Fibroblast of skin of right quadriceps (primary cell): Measurements from ENCODE around the gene P2RX6.
A peak's percentile ranks its signal among the peaks of the same experiment; 100 is the strongest.
"Not testable (repeated sequence)": the region's sequence is repeated elsewhere in the genome, so short reads cannot be mapped to it uniquely, and the experiment has no call there.

Experiments
- DNase-seq: peaks from one replicate; pipeline ENCODE4 v3.0.0-alpha.2; 2013

P2RX6 gene

GRCh38 chr22:21034989-21035388, 20.0 kb downstream of the P2RX6 start:
- DNase-seq: no peak

DNA sequence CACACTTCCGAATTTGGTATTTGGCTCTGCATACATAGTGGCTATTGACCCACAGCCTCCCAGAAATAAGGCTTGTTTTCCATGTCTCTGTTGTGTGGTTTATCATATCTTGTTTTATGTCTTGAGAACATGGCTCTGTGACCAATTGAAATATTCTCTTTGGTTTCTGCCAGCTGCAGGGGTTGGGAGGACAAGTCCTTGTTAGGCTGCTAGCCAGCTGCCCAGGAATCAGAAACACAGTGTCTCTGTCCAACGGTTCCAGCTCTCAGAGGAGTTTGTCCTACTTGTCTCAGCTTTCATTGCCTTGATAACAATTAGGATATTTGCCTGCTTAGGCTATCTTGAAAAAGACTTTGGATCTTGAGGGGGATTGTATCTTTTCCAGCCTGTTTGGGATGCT, 23.4 kb downstream of the P2RX6 start:
- no peak for DNase-seq

GRCh38 chr22:21039158-21039557, 24.2 kb downstream of the P2RX6 start:
- DNase-seq: not testable (repeated sequence)

DNA sequence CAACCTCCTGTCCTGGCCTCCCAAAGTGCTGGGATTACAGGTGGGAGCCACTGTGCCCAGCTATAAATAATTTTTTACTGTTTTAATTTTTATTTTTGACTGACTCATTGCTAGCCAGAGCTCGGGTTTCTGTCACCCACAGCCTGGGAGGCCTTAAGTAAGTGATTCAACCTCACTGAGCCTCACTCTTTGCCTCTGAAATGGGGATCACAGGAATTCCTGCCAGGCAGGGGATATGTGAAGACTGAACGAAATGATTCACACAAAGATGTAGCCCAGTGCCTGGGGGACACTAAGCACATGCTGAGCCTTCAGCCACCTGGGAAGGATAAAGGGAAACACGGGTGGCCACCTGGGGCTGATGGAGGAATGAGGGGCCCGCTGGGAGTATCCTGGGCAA, 27.0 kb downstream of the P2RX6 start:
- DNase-seq: peak; percentile 75

DNA sequence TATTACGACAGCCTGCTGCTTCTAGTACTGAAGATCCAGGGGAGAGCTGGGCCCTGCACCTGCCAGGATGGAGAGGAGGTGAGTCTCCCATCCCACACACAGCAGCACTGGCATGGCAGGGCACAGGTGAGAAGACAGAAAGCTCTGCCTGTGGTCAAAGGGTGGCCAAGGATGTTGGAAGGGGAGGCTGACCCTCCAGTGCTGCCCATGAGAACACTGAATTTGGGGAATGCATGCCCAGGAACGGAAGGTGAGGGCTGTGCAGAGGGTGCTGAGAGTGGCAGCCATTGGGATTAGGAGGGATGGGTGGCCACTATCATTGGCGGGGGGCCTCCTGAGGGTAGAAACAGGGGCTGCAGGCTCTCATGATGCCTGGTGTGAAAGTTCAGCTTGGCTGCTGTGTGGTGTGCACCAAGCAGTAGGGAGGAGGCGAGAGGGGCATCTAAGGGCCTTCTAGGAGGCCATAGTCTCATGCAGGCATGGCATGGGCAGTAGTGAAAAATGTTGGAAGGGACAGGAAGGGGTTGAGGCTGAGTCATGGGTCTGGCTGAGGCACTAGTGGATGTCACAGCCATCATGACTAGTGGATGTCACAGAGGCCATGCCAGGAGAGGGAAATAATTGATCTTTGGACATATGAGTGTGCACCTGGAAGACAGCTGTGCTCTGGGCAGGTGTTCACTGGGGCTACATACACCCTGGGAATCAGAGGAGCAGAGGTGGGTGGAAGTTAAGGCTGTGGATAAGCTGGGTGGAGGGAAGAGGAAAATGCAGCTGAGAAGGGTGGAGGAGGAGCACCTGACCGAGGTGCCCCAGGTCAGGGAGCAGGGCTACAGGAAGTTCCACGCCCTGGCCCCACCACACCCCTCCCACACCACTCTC, 28.3 kb downstream of the P2RX6 start:
- DNase-seq: no peak

DNA sequence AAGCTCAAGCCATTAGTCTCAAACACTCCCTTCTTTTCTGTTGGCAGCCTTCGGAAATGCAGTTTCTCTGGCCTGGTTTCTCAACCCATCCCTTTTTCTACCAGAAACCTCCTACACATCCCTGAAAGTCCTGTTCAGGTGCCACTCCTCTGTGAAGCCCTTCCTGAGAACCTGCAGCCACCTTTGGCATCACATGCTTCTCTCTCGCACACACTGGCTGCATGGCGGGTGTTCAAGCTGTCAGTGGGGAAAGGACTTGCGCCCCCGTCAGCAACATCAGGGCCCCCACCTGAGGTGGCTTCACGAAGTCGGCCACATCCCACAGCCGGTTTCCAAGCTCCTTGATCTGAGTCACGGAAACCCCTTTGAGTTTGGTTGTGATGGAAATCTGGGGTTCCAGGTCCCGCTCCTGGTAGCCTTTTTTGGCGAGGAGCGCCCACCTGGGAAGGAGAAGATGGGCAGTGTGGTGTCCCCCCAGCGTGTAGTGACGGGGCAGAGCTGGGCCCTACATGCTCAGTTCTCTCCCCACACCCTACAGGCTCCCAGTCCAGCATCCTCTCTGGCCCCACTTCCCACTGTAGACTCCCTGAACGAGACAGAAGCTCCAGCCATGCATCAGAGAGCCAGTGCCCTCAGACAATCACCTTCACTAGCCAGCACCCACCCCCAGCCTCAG, 29.0 kb downstream of the P2RX6 start:
- no peak for DNase-seq

GRCh38 chr22:21044931-21045584, 30.1 kb downstream of the P2RX6 start:
- DNase-seq: peak; percentile 74

- peak; percentile 90 for DNase-seq
These were observed 30.8 kb downstream of the P2RX6 start, which contains the start of gene LRRC74B for GRCh38 chr22:21045585-21046294. Gene LRRC74B (plus strand): TSS chr22:21045946. CDS start chr22:21045987, 41 bp downstream.

DNA sequence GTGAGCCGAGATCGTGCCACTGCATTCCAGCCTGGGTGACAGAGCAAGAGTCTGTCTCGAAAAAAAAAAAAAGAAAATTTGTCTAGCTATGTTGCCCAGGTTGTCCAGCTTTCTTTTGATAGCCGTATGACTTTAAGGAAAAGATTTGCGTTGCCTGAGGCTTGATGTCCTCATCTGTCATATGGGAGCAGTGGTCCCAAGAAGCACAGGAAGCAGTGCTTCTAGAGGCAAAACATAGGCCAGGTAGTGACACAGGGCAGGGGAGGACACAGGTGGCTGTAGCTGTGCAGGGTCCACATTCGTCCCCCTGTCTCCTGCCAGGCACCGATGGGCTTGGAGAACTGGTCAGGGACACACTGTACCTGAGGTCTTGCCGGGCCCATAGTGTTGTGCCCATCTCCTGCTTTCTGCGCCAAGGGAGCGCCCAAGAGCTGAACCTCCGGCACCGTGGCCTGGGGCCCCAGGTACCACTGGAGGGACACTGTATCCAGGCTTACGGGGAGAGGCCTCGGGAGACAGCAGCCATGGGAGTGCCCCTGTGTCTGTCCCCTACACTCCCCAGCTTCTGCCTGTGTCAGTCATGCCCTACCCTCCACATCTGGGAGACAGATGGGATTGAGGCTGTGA, 32.2 kb downstream of the P2RX6 start:
- DNase-seq: no peak

- DNase-seq: no peak
These were observed 32.8 kb downstream of the P2RX6 start for GRCh38 chr22:21047730-21048129.

- not testable (repeated sequence) for DNase-seq
These were observed 33.5 kb downstream of the P2RX6 start for GRCh38 chr22:21048448-21048847.

DNA sequence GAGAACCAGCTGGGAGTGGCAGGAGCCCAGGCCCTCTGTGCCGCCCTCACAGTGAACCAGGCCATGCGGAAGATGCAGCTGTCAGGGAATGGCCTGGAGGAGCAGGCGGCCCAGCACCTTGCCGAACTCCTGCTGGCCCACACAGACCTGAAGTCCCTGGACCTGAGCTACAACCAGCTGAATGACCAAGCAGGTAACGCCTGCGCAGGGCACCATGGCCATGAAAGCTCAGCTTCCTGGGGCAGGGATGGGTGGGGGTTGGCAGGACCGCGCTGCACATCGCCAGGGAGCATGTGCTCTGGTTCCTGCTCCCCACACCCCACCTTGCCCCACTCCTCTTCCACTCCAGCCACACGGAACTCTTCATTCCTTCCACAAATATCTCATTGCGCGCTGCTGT, 34.0 kb downstream of the P2RX6 start:
- not testable (repeated sequence) for DNase-seq

- DNase-seq: no peak
These were observed 36.3 kb downstream of the P2RX6 start for GRCh38 chr22:21051145-21051830.

GRCh38 chr22:21051831-21052400, 37.0 kb downstream of the P2RX6 start:
- no peak for DNase-seq

DNA sequence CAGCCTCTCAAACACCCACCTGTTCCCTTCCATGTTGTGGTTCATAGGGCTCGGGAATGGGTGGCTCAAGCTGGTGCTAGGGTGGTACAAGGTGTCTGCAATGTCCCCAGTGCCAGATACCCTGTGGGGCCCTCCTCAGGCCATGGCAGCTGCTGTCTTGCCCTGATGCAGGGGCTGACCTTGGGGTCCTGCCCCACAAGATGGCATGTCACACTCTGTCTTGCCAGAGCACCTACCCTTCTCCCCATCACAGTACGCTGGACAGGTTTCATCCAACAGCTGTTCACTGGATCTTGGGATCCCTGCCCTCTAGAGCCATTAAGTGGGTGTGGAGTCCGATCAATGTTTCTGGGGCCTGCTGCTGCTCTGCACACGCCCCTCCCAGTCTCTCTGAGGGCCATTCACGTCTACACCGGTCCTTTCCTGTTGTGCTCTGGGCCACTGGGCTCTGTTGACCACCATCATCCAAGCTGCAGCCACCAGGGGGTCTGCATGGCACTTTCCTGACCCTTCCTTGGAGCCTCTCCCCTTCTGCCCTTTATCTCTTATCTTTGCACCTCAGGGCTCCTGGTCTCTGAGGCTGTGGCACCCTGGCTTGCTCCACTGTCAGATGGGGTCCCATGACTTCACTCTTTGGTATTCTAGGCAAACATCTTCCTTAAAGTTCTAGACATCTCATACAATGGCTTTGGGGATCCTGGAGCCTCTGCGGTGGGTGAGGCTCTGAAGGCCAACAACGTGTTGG, 37.9 kb downstream of the P2RX6 start:
- DNase-seq: no peak

GRCh38 chr22:21054046-21054713, 39.2 kb downstream of the P2RX6 start:
- no peak for DNase-seq

DNA sequence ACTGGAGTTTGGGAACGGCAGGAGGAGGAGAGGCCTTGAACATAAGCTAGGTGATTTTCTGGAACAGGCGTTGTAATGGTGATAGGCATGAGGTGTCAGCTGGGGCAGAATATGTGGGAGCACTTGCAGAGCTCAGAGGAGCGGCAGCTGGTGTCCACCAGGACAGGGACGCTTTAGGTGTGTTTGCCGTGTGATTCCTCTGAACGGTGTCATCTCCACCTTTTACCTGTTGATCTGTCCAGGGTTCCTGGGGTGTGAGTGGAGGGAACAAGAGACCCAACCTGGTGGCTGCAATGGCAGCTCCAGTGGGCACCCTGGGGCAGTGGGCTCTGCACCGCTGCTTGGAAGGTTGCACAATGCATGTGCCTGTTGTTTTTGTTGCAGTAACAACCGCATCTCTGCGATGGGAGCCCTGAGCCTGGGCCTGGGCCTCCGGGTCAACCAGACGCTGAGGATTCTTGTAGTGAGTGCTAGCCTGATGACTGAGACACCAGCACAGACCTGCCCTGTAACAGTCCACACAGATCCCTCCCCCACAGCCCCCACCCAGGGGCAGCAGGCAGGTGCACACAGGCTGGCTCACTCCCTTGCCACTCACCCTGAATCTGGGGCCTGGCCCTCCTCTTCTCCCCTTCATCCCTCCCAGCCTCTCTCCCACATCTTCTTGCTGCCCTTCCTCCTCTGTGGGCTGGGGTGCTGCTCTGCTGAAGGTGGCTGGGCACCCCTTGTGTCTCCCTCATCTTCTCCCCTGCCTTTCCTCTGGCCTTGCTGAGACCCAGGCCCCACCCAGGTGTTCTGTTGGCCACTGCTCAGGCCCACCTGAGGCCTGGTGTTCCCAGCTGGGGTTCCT, 40.0 kb downstream of the P2RX6 start:
- no peak for DNase-seq

GRCh38 chr22:21055564-21055834, 40.5 kb downstream of the P2RX6 start:
- no peak for DNase-seq

DNA sequence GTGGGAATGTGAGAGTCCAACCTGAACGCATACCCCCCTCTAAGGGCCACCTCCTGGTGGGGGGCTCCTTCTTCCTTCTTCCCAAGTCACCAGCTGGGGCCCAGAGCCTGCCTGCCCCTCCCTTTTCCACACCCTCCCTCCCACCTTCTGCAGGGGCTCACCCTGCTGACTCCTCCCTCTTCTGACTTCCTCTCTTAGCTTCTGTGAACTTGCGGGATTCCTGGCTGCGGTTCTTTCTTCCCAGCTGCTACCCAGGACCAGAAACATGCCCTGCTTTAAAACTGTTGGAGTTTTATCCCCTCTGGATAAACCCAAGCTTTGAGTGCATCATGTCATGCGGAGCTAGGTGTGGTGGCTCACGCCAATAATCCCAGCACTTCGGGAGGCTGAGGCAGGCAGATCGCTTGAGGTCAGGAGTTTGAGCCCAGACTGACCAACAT, 40.9 kb downstream of the P2RX6 start:
- no peak for DNase-seq
